Stimulated activated CD8-positive, alpha-beta memory T cell treated with anti-CD3 and anti-CD28 coated beads, Interleukin-15, amount 100 ng/mL, for 48 hours (primary cell): ENCODE results near the gene SLC6A19.
"Not testable (repeated sequence)": the region's sequence is repeated elsewhere in the genome, so short reads cannot be mapped to it uniquely, and the experiment has no call there.

Experiments
- DNase-seq, 2 donors: peaks; one replicate each; pipeline ENCODE4 v3.0.0-alpha.2; 2020; ENCODE audit warnings: low read depth in 2 of 2

Gene SLC6A19

GRCh38 chr5:1201327-1202025 is at the start of gene SLC6A19:
Gene SLC6A19, plus strand, starts transcription at chr5:1201595. Its CDS starts 56 bp downstream, at chr5:1201651.
- no peak for DNase-seq

- no peak for DNase-seq
Observed at GRCh38 chr5:1152156-1152555, 49.2 kb upstream of the SLC6A19 start.

- DNase-seq = no peak
Observed at GRCh38 chr5:1152771-1153282, 48.6 kb upstream of the SLC6A19 start.

DNA sequence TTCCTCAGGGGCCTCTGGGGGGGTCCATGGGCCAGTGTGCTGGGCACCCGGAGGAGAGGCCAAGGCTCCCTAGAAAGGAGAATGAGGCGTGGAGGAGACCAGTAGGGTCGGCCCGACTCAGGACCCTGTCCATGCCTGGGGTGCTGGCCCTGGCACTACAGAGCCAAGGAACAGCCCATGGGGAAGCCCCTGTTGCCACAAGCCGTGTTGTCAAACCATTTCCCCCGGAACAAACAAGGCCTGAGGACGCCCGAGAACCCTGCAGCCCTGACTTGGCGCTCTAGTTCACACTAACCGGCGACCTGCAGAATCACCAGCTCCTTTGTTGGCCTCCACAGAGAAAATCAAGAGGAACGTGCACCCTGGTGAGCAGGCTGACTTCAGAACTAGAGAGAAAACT is 48.0 kb upstream of the SLC6A19 start:
- DNase-seq = no peak

DNA sequence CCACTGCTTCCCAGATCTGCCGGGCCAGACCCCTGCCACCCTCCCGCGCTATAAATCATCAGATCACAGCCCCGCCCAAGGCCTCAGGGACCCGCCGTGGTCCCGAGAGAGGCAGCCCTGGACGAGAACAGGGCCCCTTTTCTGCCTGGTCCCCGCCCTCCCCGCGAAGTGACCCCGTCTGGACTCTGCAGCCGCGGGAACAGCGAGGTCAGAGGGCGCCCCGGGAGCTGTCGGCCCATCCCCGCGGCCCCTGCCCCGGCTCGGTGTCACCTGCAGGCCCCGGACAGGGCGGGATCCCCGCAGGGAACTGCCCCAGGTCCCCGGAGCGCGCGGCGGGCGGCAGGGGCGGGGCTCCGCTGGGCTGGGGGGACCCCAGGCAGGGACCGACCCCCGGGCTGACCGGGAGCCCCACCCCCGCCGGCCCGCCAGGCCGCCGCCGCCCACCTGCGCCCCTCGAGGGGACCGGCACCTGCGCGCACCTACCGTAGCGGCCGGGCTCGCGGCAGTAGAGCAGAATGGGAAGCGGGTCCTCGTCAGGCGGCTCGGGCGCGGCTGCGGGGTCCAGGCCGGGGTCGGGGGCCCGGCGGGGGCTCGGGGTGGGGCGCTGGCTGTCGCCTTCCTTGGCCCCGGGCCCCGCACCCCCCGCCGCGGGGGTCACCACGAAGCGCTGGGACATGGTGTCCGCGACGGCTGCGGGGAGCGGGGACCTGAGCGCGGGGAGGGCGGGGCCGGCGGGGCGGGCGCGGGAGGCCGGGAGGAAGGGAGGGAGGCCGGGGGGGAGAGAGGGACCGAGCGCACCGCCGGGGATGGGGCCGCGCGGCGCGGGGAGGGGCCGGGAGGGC is 46.0 kb upstream of the SLC6A19 start:
- no peak for DNase-seq

- DNase-seq = no peak
Observed at GRCh38 chr5:1156033-1156753, 45.2 kb upstream of the SLC6A19 start.

DNA sequence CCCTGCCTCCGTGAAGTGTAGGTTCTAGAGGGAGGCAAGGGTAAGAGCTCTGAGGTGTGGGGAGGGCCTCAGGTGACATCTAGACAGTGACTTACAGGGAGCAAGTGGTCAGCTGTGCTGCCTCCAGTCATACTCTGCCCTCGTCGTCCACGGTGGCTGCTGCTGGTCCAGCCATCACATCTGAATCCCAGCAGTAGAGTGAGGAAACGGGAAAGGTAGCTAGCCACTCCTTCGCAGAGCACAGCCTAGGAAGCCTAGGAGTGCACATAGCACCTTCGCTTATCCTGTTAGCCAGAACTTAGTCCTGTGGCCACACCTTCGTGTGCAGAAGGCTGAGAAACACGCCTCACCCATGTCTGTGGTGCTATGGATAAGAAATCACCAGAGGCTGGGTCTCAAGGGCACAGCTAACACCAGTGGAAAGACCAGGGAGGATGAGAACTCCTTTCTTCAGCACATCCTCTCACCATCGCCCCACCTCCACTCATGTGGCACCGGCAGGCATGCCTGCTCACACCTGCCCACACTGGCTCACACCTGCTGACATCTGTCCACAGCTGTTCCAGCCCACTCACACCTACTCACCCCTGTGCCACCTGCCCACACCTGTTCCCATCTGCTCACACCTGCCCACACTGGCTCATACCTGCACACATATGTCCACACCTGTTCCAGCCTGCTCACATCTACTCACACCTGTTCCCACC is 44.5 kb upstream of the SLC6A19 start:
- no peak for DNase-seq

DNA sequence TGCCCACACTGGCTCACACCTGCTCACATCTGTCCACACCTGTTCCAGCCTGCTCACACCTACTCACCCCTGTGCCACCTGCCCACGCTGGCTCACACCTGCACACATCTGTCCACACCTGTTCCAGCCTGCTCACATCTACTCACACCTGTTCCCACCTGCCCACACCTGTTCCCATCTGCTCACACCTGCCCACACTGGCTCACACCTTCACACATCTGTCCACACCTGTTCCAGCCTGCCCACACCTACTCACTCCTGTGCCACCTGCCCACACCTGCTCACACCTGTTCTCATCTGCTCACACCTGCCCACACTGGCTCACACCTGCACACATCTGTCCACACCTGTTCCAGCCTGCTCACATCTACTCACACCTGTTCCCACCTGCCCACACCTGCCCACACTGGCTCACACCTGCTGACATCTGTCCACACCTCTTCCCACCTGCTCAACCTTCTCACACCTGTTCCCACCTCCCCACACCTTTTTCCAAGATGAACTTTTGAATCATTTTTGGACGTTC is 43.9 kb upstream of the SLC6A19 start:
- DNase-seq = not testable (repeated sequence)

DNA sequence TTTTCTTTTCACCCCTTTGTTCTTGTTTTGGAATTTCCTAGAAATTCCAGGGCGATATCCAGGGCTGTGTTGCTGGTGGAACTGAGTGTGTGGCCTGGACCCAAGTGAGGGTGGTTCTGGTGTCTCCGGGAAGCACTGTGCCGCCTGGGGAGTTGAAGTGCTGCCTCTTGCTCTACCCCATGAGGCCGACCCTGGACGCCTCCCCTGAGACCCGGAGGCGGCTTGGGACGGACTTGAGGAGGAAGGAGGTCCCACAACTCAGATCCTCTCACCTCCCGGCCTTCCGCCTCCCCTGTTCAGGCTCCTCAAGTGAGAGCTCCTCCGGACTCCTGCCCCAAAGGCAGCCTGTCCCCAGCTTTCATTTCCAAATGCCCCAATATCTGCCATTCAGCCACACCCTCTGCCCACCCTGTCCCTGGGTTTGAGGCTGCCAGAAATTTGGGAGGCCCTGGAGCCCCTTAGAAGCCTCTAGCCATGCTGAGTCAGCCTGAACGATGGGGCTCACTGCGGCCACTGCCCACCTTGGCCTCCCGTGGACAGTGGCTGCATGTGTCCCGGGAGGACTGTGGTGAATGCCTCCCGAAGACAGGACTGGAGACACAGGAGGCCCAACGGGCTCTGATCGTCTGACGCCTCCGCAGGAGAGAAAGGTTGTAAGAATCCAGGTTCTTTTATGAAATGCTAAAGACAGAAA is 42.6 kb upstream of the SLC6A19 start:
- DNase-seq = no peak

- no peak for DNase-seq
Observed at GRCh38 chr5:1159341-1159675, 42.1 kb upstream of the SLC6A19 start.

DNA sequence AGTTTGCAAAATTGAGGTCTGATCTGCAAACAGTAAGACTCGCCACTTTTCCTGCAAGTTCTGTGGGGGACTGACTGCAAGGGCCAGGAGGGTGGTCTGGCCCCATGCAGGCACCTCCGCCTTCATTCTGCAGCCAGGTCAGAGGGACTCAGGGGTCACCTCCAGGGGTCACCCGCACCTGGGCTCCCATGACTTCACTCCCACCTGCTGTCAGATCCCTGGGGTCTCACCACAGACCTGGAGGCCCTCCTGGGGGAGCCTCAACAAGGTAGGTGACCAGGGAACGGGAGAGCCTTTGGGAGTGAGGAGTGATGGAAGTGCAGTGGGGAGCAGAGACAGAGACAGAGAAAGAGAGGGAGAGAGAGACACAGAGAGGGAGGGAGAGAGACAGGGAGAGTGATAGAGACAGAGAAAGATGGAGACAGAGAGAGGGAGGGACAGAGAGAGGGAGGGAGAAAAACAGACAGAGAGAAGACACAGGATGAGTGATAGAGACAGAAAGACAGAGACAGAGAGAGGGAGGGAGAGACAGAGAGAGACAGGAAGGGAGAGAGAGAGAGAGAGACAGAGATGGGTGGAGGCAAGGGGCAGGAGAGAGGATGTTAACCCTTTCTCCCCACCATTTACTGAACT is 41.5 kb upstream of the SLC6A19 start:
- no peak for DNase-seq

DNA sequence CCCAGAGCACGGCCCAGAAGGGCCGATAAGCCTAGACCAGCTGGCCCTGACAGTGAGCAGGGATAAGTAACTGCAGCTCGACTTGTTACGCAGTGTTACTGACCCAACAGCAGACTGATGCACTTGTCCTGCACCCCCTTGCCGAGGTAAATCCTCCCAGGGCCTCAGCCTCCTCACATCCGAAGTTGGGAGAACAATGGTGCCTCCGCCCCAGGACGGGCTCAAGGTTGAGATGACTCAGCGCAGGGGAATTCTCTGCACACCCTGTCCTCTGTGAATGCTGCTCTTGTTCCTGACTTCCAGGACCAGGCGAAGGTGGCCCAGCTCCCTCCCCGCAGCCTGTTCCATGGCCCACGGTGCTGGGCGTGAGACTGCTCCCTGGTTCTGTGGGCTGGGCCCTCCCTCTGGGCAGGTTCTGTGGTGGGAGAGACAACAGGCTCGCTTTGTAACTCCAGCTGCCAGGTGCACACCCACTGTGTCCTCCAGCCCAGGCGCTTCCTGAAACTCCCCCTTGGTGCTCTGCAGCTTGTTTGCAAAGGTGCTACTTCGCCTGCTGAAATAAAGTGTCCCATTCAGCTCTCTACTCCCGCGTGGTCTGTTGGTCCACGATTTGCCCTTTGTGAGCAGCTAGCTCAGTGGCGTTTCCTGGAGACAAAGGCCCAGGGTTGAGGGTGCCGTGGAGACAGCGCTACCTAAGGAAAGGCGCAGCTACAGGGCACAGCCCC is 40.1 kb upstream of the SLC6A19 start:
- no peak for DNase-seq

GRCh38 chr5:1161833-1162229 is 39.6 kb upstream of the SLC6A19 start:
- DNase-seq = no peak

DNA sequence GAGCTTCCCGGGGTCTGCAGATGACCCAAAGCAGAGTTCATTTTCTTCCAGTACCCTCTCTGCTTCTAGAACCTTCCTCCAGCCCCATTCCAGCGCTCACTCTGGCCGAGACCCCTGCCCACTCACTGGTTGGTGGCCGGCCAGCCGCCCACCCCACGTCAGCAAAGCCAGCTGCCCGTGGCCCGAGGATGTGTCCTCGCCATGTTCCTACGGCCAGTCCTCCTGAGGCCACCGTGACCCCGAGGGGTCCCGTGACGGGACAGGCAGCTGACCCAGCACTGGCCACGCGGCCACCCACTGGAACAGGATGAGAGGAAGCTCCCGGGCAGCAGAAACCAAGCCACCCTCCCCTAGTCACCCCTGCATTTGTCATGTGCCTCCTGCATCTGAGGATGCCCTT is 39.1 kb upstream of the SLC6A19 start:
- DNase-seq = no peak

DNA sequence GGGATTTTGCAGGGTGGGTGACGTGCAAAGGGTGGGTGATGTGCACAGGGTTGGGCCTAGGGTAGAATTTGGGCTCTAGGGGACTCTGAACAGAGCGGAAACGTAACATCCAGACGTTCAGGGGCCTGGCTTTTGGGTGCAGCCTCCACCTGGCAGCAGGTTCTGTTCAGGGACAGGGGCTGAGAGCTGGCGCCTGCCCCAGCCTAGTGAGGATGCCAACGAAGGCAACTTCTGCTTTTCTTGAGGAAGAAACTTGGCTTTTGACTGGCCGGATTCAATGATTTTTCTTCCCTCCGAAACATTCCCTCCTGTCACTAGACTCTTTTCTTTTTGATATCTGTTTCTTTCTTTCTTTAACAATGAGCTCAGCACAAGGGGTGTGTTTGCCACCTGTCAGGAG is 38.6 kb upstream of the SLC6A19 start:
- no peak for DNase-seq

DNA sequence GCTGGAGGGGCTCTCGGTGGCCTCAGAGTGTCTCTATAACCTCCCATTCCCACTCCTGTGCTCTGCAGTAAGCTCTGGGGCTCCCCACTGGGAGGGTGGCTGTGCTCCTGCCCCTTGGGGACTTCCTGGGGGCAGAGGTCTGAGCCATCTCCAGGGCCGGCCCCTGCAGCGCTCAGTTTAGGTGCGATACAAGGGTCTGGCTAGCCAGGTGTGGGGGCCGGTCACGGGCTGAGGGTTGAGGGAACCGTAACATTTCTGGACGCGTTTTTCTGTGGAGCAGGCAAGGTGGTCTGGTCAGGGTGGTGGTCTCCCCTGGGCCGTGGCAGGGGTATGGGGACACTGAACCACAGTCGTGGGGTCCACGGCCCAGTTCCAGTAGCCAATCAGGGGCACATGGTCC is 38.0 kb upstream of the SLC6A19 start:
- no peak for DNase-seq

- DNase-seq = no peak
Observed at GRCh38 chr5:1163879-1164278, 37.5 kb upstream of the SLC6A19 start.

- DNase-seq = no peak
Observed at GRCh38 chr5:1164696-1165630, 36.4 kb upstream of the SLC6A19 start.

DNA sequence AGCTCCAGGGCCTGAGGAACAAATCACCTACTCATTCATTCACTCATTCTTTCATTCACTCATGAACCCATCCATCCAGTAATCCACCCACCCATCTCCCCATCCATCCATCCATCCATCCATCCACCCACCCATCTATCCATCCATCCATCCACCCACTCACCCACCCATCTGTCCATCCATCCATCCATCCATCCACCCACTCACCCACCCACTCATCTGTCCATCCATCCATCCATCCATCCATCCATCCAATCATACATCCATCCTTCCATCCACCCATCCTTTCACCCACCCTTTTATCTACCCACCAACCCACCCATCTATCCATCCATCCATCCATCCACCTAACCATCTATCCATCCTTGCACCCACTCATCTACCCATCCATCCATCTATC is 35.5 kb upstream of the SLC6A19 start:
- DNase-seq = no peak
